ENCODE results near the gene PPP1R11.
A peak's percentile ranks its signal among the peaks of the same experiment; 100 is the strongest.

The PPP1R11 gene

GRCh38 chr6:30043744-30044143, 23.3 kb upstream of the PPP1R11 start:
- DNase-seq, result no peak
- no peak for TF ChIP-seq GATA1 (IDR thresholded peaks at IDR 0.05; ENCODE audit: low read depth, low read length)
- no peak for TF ChIP-seq POLR2A (IDR thresholded peaks at IDR 0.05; ENCODE audit: low read length)

GRCh38 chr6:30044630-30045029, 22.4 kb upstream of the PPP1R11 start:
- DNase-seq, result peak in 1 of 2 experiments; percentile 15
- TF ChIP-seq POLR2A (IDR thresholded peaks at IDR 0.05; ENCODE audit: low read length), result no peak
- no peak for TF ChIP-seq GATA1 (IDR thresholded peaks at IDR 0.05; ENCODE audit: low read depth, low read length)

- peak in 1 of 2 experiments; percentile 53 for DNase-seq
- TF ChIP-seq POLR2A (IDR thresholded peaks at IDR 0.05; ENCODE audit: low read length) (no peak), GATA1 (IDR thresholded peaks at IDR 0.05; ENCODE audit: low read depth, low read length) (no peak)
Measured at GRCh38 chr6:30047220-30047619, 19.8 kb upstream of the PPP1R11 start.

- DNase-seq, result no peak
- TF ChIP-seq GATA1 (IDR thresholded peaks at IDR 0.05; ENCODE audit: low read depth, low read length) (no peak), POLR2A (IDR thresholded peaks at IDR 0.05; ENCODE audit: low read length) (no peak)
Measured at GRCh38 chr6:30053682-30054081, 13.3 kb upstream of the PPP1R11 start.

GRCh38 chr6:30055513-30055912, 11.5 kb upstream of the PPP1R11 start:
- DNase-seq, result no peak
- TF ChIP-seq POLR2A (IDR thresholded peaks at IDR 0.05; ENCODE audit: low read length) (no peak), GATA1 (IDR thresholded peaks at IDR 0.05; ENCODE audit: low read depth, low read length) (no peak)

- TF ChIP-seq POLR2A (IDR thresholded peaks at IDR 0.05; ENCODE audit: low read length) (no peak), GATA1 (IDR thresholded peaks at IDR 0.05; ENCODE audit: low read depth, low read length) (no peak)
- peak; percentile 72 to 79 for DNase-seq
Measured at GRCh38 chr6:30060606-30061091, 6.3 kb upstream of the PPP1R11 start.

- TF ChIP-seq GATA1 (IDR thresholded peaks at IDR 0.05; ENCODE audit: low read depth, low read length), result no peak
- TF ChIP-seq POLR2A (IDR thresholded peaks at IDR 0.05; ENCODE audit: low read length), result peak; percentile 99
- peak; percentile 96 to 97 for DNase-seq
Measured at GRCh38 chr6:30061092-30061857, 5.7 kb upstream of the PPP1R11 start, which contains the start of gene POLR1H. TSS of gene POLR1H (plus strand) at chr6:30061265. CDS start at chr6:30061525, 260 bp downstream.

GRCh38 chr6:30061858-30062458, 5.0 kb upstream of the PPP1R11 start:
- no peak for TF ChIP-seq POLR2A (IDR thresholded peaks at IDR 0.05; ENCODE audit: low read length)
- TF ChIP-seq GATA1 (IDR thresholded peaks at IDR 0.05; ENCODE audit: low read depth, low read length), result no peak

GRCh38 chr6:30062471-30063178, 4.4 kb upstream of the PPP1R11 start:
- DNase-seq, result peak in 1 of 2 experiments; percentile 18
- no peak for TF ChIP-seq GATA1 (IDR thresholded peaks at IDR 0.05; ENCODE audit: low read depth, low read length)
- TF ChIP-seq POLR2A (IDR thresholded peaks at IDR 0.05; ENCODE audit: low read length), result no peak

More at GRCh38 chr6:30061858-30062458, 5.0 kb upstream of the PPP1R11 start:
- DNase-seq, result peak; percentile 38 to 65

GRCh38 chr6:30063315-30063714, 3.7 kb upstream of the PPP1R11 start:
- TF ChIP-seq GATA1 (IDR thresholded peaks at IDR 0.05; ENCODE audit: low read depth, low read length), result no peak
- TF ChIP-seq POLR2A (IDR thresholded peaks at IDR 0.05; ENCODE audit: low read length), result no peak
- DNase-seq, result no peak

GRCh38 chr6:30066082-30066481, 916 bp upstream of the PPP1R11 start:
- DNase-seq, result peak in 1 of 2 experiments; percentile 51
- no peak for TF ChIP-seq POLR2A (IDR thresholded peaks at IDR 0.05; ENCODE audit: low read length)
- TF ChIP-seq GATA1 (IDR thresholded peaks at IDR 0.05; ENCODE audit: low read depth, low read length), result no peak

GRCh38 chr6:30067460-30068139, 602 bp downstream of the PPP1R11 start:
- no peak for DNase-seq
- TF ChIP-seq POLR2A (IDR thresholded peaks at IDR 0.05; ENCODE audit: low read length) (no peak), GATA1 (IDR thresholded peaks at IDR 0.05; ENCODE audit: low read depth, low read length) (no peak)

- TF ChIP-seq POLR2A (IDR thresholded peaks at IDR 0.05; ENCODE audit: low read length), result no peak
- no peak for TF ChIP-seq GATA1 (IDR thresholded peaks at IDR 0.05; ENCODE audit: low read depth, low read length)
- peak; percentile 16 to 33 for DNase-seq
Measured at GRCh38 chr6:30071081-30071818, 4.3 kb downstream of the PPP1R11 start.
